H9 (cell line): Measurements from ENCODE around the gene TMEM161B. TPM values are rescaled to one million over a fixed set of nuclear protein-coding genes. Genes with fewer than 3 reads are reported as not detected.

Source experiments
- DNase-seq: peaks from one replicate; pipeline ENCODE4 v3.0.0-alpha.2; 2017
- H2AFZ ChIP-seq: one replicate; pipeline ENCODE4 v1.6.1; 2013; ENCODE audit warnings: mild to moderate bottlenecking, low read length, control low read depth, moderate library complexity
- H2AK5ac ChIP-seq: 2 replicates; pipeline ENCODE4 v1.6.1; 2013; ENCODE audit warnings: low read length, control low read depth, mixed read lengths; ENCODE audit not compliant: insufficient read length
- H2BK120ac ChIP-seq: one replicate; pipeline ENCODE4 v1.6.1; 2013; ENCODE audit warnings: low read depth, mild to moderate bottlenecking, low read length, control low read depth, inconsistent platforms; ENCODE audit not compliant: poor library complexity, severe bottlenecking
- H2BK12ac ChIP-seq: 2 replicates; pipeline ENCODE4 v1.6.1; 2013; ENCODE audit warnings: low read length, control low read depth, mixed read lengths, low read depth; ENCODE audit not compliant: insufficient read length
- H2BK15ac ChIP-seq: 2 replicates; pipeline ENCODE4 v1.6.1; 2013; ENCODE audit warnings: low read depth, low read length, control low read depth
- H2BK20ac ChIP-seq: one replicate; pipeline ENCODE4 v1.6.1; 2013; ENCODE audit warnings: low read depth, mild to moderate bottlenecking, low read length, control low read depth, inconsistent platforms; ENCODE audit not compliant: poor library complexity, severe bottlenecking
- H2BK5ac ChIP-seq: 2 replicates; pipeline ENCODE4 v1.6.1; 2013; ENCODE audit warnings: low read length, control low read depth, mixed read lengths; ENCODE audit not compliant: insufficient read length
- H3K14ac ChIP-seq: 2 replicates; pipeline ENCODE4 v1.6.1; 2013; ENCODE audit warnings: low read length, control low read depth; ENCODE audit not compliant: insufficient read depth
- H3K18ac ChIP-seq: 2 replicates; pipeline ENCODE4 v1.6.1; 2013; ENCODE audit warnings: low read depth, mild to moderate bottlenecking, mixed read lengths, low read length, control low read depth; ENCODE audit not compliant: insufficient read length
- H3K23ac ChIP-seq: 2 replicates; pipeline ENCODE4 v1.6.1; 2013; ENCODE audit warnings: low read length, control low read depth, mixed read lengths, low read depth; ENCODE audit not compliant: insufficient read length
- H3K23me2 ChIP-seq: 2 replicates; pipeline ENCODE4 v1.6.1; 2013; ENCODE audit warnings: low read depth, mild to moderate bottlenecking, mixed read lengths, low read length, control low read depth; ENCODE audit not compliant: insufficient read length, poor library complexity, severe bottlenecking
- H3K27ac ChIP-seq: 2 replicates; pipeline ENCODE4 v1.5.1; 2013; ENCODE audit warnings: low read length, control low read depth, mixed read lengths, low read depth; ENCODE audit not compliant: insufficient read length
- H3K27me3 ChIP-seq: 2 replicates; pipeline ENCODE4 v1.6.1; 2013; ENCODE audit warnings: low read length, control low read depth, inconsistent platforms; ENCODE audit not compliant: insufficient read depth
- H3K4ac ChIP-seq: 2 replicates; pipeline ENCODE4 v1.6.1; 2013; ENCODE audit warnings: low read depth, mild to moderate bottlenecking, control low read depth, inconsistent platforms, low read length, moderate library complexity
- H3K4me1 ChIP-seq: 2 replicates; pipeline ENCODE4 v1.6.1; 2013; ENCODE audit warnings: low read length, control low read depth, inconsistent platforms; ENCODE audit not compliant: insufficient read depth
- H3K4me2 ChIP-seq: 2 replicates; pipeline ENCODE4 v1.6.1; 2013; ENCODE audit warnings: low read length, control low read depth, mixed read lengths; ENCODE audit not compliant: insufficient read length, insufficient read depth
- H3K56ac ChIP-seq: 2 replicates; pipeline ENCODE4 v1.6.1; 2013; ENCODE audit warnings: low read depth, mild to moderate bottlenecking, mixed read lengths, low read length, control low read depth; ENCODE audit not compliant: insufficient read length
- H3K79me1 ChIP-seq: 2 replicates; pipeline ENCODE4 v1.6.1; 2013; ENCODE audit warnings: low read depth, mild to moderate bottlenecking, moderate library complexity, low read length, control low read depth, inconsistent platforms; ENCODE audit not compliant: insufficient read depth, poor library complexity, severe bottlenecking
- H3K79me2 ChIP-seq: 2 replicates; pipeline ENCODE4 v1.6.1; 2013; ENCODE audit warnings: low read length, control low read depth, inconsistent platforms; ENCODE audit not compliant: insufficient read depth
- H3K9ac ChIP-seq: 2 replicates; pipeline ENCODE4 v1.6.1; 2013; ENCODE audit warnings: low read length, control low read depth, mixed read lengths; ENCODE audit not compliant: insufficient read length; ENCODE audit errors: extremely low read depth
- H3K9me3 ChIP-seq: one replicate; pipeline ENCODE4 v1.6.1; 2013; ENCODE audit warnings: low read depth, low read length, inconsistent platforms; ENCODE audit not compliant: control insufficient read depth
- H3T11ph ChIP-seq: one replicate; pipeline ENCODE4 v1.6.1; 2013; ENCODE audit warnings: mild to moderate bottlenecking, low read length, control low read depth, inconsistent platforms
- H4K20me1 ChIP-seq: one replicate; pipeline ENCODE4 v1.6.1; 2013; ENCODE audit not compliant: control insufficient read depth, insufficient read length, insufficient read depth
- H4K5ac ChIP-seq: 2 replicates; pipeline ENCODE4 v1.6.1; 2013; ENCODE audit warnings: low read depth, mild to moderate bottlenecking, mixed read lengths, low read length, control low read depth; ENCODE audit not compliant: insufficient read length
- H4K8ac ChIP-seq: replicated peaks from 2 replicates; pipeline ENCODE4 v1.6.1; 2013; ENCODE audit warnings: low read length, control low read depth, mixed read lengths, low read depth; ENCODE audit not compliant: insufficient read length
- H4K91ac ChIP-seq: 2 replicates; pipeline ENCODE4 v1.6.1; 2013; ENCODE audit warnings: low read depth, mild to moderate bottlenecking, moderate library complexity, mixed read lengths, low read length, control low read depth; ENCODE audit not compliant: insufficient read length
- H3K27ac Mint-ChIP-seq, 3 experiments: 2 replicates in 2 of 3; 3 replicates in 1 of 3; pipeline ENCODE4 v1.8.0; 2020 to 2021; ENCODE audit warnings: mixed read lengths in 3 of 3, mild to moderate bottlenecking in 1 of 3, moderate library complexity in 1 of 3
- H3K27me3 Mint-ChIP-seq: 2 replicates; pipeline ENCODE4 v1.8.0; 2021; ENCODE audit warnings: low read depth, mild to moderate bottlenecking, moderate library complexity, mixed read lengths
- H3K36me3 Mint-ChIP-seq, 3 experiments: 2 replicates in 2 of 3; 3 replicates in 1 of 3; pipeline ENCODE4 v1.8.0; 2020 to 2021; ENCODE audit warnings: low read depth in 3 of 3, mixed read lengths in 3 of 3; ENCODE audit not compliant: insufficient read depth in 1 of 3
- H3K4me1 Mint-ChIP-seq, 2 experiments: 2 replicates each; pipeline ENCODE4 v1.8.0; 2020; ENCODE audit warnings: mixed read lengths in 2 of 2
- H3K4me3 Mint-ChIP-seq, 2 experiments: 2 replicates in 1 of 2; 3 replicates in 1 of 2; pipeline ENCODE4 v1.8.0; 2020 to 2021; ENCODE audit warnings: mild to moderate bottlenecking in 2 of 2, mixed read lengths in 2 of 2, moderate library complexity in 1 of 2
- H3K9me3 Mint-ChIP-seq, 2 experiments: 2 replicates in 1 of 2; 3 replicates in 1 of 2; pipeline ENCODE4 v1.8.0; 2020; ENCODE audit warnings: mild to moderate bottlenecking in 2 of 2, mixed read lengths in 2 of 2, moderate library complexity in 1 of 2
- CTCF ChIP-seq: fragments of 200-600 bp; sonication (generic); conservative IDR thresholded peaks from 3 replicates; pipeline ENCODE4 v1.8.0; 2021; ENCODE audit warnings: antibody characterized with exemption, mild to moderate bottlenecking
- WGBS: extraction: QIAGEN DNeasy Blood & Tissue Kit; methylation state at CpG from one replicate; pipeline ENCODE4 v1.1.7; 2013; ENCODE audit warnings: missing lambda C conversion rate, low lambda C conversion rate, mixed read lengths; ENCODE audit not compliant: insufficient read length; ENCODE audit errors: extremely low coverage; 5-methylcytosine and 5-hydroxymethylcytosine counted together
- total RNA-seq: library from RNA; stranded (reverse); gene quantifications from 2 replicates; pipeline ENCODE4 v1.2.1, GENCODE V29; 2021

Gene TMEM161B
- total RNA-seq, 1 experiment from 2014 or later = 17.9 TPM

GRCh38 chr5:88154891-88155290 is 113.8 kb downstream of the TMEM161B start:
- no CpG with 5 or more reads among the region's 1 CpG for WGBS
- no peak for DNase-seq
- no peaks in the 10 kb centered on the region for H3K4me1 Mint-ChIP-seq
- Histone ChIP-seq H3K9me3 (no peaks in the 10 kb centered on the region), H2BK5ac (no peak overlapping the region), H2AK5ac (no peak overlapping the region), H3T11ph (no peak overlapping the region), H2BK20ac (no peak overlapping the region), H3K14ac (no peak overlapping the region), H3K27ac (no peak overlapping the region), H3K4me1 (no peaks in the 10 kb centered on the region), H2AFZ (no peak overlapping the region), H3K27me3 (no peaks in the 10 kb centered on the region), H4K8ac (no peak overlapping the region), H3K23me2 (no peaks in the 10 kb centered on the region), H2BK12ac (no peak overlapping the region), H3K56ac (no peak overlapping the region), H2BK15ac (no peak overlapping the region), H2BK120ac (no peak overlapping the region), H3K9ac (no peak overlapping the region), H3K23ac (no peak overlapping the region), H3K4ac (no peak overlapping the region), H4K5ac (no peak overlapping the region), H4K91ac (no peak overlapping the region), H3K79me2 (no peaks in the 10 kb centered on the region), H4K20me1 (no peaks in the 10 kb centered on the region), H3K4me2 (no peak overlapping the region), H3K79me1 (no peaks in the 10 kb centered on the region), H3K18ac (no peak overlapping the region)
- no peak overlapping the region for H3K4me3 Mint-ChIP-seq
- H3K9me3 Mint-ChIP-seq = peaks cover 4 to 5% of the 10 kb centered on the region in 2 experiments; a peak in 2 of 5 replicates
- H3K36me3 Mint-ChIP-seq = peaks cover 0 to 8% (median 0%) of the 10 kb centered on the region in 3 experiments; a peak in 2 of 7 replicates
- H3K27me3 Mint-ChIP-seq = peaks cover 4% of the 10 kb centered on the region; the same call in 1 of the 2 replicates
- no peak overlapping the region for H3K27ac Mint-ChIP-seq
- TF ChIP-seq CTCF = no peak
